OCI-LY7 (cell line): ENCODE data around the gene MLST8.

Source experiments
- EZH2phosphoT487 ChIP-seq: fragments of 200-600 bp; sonication (generic); IDR thresholded peaks from 2 replicates; pipeline ENCODE4 v1.6.1; 2018; ENCODE audit warnings: low read depth, borderline replicate concordance, mild to moderate bottlenecking, mixed run types, antibody characterized with exemption, low read length, moderate library complexity, mixed read lengths
- TF ChIP-seq, protein P1 (sequence below): fragments of 200-600 bp; sonication (generic); conservative IDR thresholded peaks from 2 replicates; pipeline ENCODE4 v1.5.1; 2014; ENCODE audit warnings: mild to moderate bottlenecking, antibody characterized with exemption, low read length, moderate library complexity, mixed read lengths

DNA sequence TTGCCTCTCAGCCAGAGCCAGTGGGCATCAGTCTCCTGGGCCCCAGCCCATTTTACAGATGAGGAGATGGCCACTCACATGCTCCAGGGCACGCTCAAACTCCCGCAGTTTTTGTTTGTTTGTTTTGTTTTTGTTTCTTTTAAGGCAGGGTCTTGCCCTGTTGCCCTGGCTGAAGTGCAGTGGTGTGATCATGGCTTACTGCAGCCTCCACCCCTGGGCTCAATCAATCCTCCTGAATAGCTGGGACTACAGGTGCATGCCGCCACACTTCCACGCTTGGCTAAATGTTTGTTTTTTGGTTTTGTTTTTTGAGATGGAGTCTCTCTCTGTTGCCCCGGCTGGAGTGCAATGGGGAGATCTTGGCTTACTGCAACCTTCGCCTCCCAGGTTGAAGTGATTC lies 21.7 kb downstream of the MLST8 start:
- TF ChIP-seq, protein P1, sequence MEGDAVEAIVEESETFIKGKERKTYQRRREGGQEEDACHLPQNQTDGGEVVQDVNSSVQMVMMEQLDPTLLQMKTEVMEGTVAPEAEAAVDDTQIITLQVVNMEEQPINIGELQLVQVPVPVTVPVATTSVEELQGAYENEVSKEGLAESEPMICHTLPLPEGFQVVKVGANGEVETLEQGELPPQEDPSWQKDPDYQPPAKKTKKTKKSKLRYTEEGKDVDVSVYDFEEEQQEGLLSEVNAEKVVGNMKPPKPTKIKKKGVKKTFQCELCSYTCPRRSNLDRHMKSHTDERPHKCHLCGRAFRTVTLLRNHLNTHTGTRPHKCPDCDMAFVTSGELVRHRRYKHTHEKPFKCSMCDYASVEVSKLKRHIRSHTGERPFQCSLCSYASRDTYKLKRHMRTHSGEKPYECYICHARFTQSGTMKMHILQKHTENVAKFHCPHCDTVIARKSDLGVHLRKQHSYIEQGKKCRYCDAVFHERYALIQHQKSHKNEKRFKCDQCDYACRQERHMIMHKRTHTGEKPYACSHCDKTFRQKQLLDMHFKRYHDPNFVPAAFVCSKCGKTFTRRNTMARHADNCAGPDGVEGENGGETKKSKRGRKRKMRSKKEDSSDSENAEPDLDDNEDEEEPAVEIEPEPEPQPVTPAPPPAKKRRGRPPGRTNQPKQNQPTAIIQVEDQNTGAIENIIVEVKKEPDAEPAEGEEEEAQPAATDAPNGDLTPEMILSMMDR = no peak
- TF ChIP-seq EZH2phosphoT487 = no peak
